Activated CD8-positive, alpha-beta memory T cell treated with anti-CD3 and anti-CD28 coated beads, Interleukin-2, amount 50 U/mL, for 48 hours (primary cell): Measurements from ENCODE around the gene SMIM41.

ENCODE experiments used
- DNase-seq: peaks from one replicate; pipeline ENCODE4 v3.0.0-alpha.2; 2020

The SMIM41 gene

DNA sequence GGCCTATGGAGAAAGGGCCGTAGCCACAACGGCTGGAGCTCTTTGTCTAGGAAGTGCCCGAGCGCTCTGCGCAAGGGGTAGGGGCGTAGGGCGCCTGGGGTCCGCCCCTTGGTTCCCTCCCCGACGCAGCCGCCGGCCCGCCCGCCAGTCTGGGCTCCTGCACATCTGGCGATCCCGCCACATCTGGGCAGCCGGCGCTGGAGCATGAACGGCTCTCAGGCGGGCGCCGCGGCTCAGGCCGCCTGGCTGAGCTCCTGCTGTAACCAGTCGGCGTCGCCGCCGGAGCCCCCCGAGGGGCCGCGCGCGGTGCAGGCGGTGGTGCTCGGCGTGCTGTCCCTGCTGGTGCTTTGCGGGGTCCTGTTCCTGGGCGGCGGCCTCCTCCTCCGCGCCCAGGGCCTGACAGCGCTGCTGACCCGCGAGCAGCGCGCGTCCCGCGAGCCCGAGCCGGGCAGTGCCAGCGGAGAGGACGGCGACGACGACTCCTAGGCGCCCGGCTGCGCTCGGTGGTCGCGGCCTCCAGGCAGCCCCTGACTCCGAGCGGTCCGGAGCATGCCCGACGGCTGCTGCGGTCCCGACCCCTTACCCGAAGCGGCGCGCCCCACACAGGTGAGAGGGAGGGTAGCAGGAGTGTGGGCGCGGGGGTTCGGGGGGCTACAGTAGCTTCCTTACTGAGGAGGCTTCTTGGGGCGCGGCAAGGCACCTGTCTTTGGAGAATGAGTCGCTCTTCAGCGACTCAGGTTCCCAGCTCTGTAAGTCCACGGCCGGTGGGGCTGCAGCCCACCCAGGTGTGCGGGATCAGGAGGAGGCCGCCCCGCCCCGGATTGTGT, at the start of gene SMIM41:
Gene SMIM41 (plus strand): TSS at position 129 of the 827 bp plus-strand sequence. CDS start 76 bp downstream, at position 205.
- DNase-seq: no peak

DNA sequence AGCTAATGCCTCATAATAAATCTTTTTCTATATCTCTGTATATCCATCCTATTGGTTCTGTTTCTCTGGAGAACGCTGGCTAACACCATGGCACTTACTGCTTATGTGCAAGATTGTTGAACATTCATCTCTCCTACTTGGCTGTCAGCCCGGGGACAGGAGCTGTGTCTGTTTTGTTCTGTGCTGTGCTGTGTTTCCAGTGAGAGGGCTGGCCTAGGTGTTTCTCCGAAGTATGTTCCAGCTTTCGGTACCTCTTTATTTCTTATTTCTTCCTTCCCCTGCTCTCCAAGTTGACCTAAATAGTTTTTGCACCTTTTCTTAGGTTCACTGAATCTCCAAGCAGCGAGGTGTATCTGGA, 47.1 kb upstream of the SMIM41 start:
- no peak for DNase-seq

DNA sequence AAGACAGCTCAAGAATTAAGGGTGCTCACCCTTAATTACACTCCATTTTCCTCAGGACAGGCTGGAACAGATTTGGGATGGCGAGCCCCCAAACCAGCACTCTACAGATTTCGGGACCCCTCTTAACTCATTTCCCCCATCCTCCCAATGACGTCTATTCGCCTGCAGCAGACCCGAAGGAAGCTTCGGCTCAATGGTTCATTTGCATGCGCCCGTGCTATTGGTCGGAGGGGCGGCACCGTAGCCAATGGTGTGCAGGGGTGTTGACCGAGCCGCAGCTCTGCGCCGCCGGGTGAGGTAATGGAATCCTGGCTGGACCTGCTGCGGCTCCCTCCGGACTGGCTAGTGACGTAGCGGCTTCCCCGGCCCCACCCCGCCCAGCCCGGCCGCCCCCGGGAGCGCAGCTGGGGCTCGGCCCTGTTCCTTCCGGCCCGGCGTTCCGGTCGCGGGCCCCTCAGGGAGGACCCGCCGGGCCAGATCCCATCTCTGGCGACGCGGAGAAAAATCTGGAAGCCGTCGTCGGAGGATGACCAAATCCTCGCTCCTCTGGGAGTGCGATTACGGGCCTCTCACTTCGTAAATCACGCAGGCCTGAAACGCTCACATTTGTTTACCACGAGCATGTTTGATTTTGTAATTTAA, 46.6 kb upstream of the SMIM41 start:
- peak; percentile 94 for DNase-seq

GRCh38 chr12:52033446-52034140, 45.9 kb upstream of the SMIM41 start:
- DNase-seq: peak; percentile 60

GRCh38 chr12:52035190-52035589, 44.3 kb upstream of the SMIM41 start:
- DNase-seq: no peak

- no peak for DNase-seq
Measured at GRCh38 chr12:52035926-52036325, 43.6 kb upstream of the SMIM41 start.

DNA sequence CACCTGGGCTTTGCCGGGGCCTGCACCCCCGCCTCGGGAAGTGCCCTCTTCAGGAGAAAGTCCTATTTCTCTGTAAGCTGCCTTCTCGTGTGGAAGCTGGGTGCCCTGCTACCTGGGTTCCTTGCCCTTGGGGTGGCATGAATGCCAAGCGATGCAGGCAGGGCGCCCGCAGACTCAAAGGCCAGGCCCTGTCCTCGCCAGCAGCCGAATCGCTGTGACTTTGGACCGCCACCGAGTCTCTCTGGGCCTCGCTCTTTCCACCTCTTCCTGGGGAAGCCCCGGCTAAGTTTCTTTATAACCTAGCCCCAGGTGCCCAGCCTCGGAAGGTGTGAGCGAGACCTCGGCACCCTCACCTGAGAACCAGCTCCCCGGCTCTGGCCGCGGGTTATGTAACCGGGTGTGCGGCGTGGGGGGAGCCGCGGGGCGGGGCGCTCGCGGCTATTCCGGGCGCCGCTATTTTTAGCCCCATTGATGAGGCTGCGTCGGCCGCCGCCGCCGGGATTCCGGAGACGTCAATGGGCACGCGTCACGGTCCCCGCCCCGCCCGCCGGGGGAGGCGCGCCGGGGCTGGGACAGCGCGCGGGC, 42.8 kb upstream of the SMIM41 start:
- peak; percentile 89 for DNase-seq

DNA sequence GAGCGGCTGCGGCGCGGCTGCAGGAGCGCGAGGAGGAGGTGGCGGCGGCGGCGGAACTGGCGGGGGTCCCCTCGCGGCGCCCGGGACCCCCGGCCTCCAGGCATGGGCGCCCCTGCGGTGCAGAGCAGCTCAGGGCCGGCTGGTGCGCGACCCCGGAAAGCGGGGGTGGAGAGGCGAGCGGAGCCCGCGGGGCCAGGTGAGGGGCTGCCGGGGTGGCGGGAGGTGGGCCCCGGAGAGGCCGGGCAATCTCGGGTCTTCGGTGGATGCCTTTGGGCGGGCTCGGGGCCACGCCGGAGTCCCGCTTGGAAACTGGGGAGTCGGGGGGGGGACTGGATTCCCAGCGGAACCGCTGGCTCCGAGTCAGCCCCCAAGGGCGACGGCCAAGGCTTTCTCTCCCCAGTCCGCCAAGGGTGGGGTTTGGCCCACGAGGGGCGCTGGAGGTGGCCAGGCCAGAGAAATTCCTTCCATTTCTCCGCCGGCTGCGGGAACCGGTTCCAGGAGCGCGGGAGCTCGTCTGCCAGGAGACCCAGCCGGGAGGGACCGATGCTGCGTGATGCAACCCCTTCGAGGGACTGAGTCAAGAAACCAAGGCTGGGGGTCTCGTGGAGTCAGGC, 42.1 kb upstream of the SMIM41 start:
- peak; percentile 62 for DNase-seq

- DNase-seq: no peak
Measured at GRCh38 chr12:52038447-52038846, 41.1 kb upstream of the SMIM41 start.

DNA sequence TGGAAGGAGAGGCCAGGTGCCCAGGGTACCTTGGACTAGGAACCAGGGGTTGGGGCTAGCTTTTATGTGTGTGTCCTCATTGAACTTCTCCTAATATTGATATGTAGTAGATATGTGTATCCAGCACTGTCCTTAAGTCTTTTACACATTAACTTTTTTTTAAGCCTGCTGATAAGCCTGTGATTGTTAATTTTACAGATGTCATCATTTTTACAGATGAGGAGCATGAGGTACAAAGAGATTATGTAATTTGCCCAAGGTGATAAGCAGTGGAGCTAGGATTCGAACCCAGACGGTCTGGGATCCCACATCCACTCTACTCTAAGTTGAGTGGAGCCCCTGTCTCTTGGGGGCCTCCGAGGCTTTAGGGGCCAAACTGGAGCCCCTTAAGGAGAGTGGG, 38.5 kb upstream of the SMIM41 start:
- DNase-seq: no peak

GRCh38 chr12:52041695-52042123, 37.8 kb upstream of the SMIM41 start:
- DNase-seq: peak; percentile 62

DNA sequence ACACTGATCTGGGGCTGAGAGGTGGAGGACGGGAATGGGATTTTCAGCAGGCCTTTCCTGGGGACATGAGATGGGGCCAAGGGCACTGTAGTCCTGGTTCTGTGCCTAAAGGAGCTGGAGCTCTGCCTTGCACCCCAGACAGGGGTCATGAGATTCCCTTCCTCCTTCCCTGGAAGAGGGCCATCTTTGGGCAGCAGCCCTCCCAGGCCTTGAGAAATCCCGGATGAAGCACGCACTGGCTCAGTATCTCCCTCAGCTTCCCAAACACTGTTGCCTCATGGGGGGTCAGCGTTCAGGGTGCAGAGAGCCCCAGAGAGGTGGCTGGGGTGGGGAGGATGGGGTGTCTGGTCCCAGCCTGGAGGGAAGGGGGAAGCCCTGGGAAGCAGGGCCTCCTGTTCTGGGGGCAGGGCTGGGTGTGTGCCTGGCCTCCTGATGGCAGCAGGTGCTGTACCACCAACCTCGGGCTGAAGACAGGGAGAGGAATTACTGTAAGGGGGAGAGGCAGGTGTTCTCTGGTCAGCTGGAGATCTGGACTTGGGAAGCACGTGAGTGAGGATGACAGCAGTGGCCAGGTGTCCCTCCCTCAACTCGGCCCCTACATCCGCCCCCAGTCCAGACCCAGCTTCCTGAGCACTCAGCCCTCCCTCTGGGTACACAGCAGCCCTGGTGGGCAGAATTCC, 36.7 kb upstream of the SMIM41 start:
- no peak for DNase-seq

DNA sequence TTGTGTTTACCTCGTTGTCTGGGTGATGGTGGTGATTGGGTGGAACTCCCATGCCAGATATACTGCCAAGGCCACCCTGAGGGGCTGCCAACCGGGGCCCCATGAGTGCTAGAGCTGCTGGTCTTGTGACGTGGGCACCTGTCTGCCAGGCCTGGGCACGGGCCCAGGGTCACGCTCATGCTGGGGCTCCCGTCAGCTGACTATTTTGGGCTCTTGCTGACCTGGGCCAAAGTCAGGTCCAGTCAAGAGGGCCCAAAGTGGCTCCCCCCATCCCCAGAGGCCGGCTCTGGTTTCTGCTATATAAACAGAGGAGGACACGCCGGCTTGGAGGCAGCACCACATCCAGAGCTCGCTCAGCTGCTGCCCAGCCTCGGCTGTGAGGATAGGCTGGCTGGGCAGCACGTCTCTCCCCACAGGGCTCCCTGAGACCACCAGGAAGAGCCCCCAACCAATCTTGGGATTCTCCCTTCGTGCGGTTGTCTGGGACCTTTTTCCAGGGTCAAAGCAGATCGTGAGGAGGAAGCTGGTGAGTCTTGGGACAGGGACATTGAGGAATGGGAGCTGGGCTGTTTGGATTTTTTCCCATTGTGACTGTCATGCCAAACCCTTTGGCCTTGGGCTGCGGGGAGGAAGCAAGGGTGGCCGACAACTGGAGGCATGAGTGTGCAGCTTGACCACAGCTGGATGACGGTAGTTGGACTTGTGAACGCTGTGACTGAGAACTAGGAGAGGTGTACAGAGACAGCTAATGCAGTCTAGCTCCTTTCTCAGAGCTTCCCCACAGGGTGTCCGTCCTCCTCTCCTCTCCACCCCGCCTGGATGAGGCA, 35.9 kb upstream of the SMIM41 start:
- no peak for DNase-seq

DNA sequence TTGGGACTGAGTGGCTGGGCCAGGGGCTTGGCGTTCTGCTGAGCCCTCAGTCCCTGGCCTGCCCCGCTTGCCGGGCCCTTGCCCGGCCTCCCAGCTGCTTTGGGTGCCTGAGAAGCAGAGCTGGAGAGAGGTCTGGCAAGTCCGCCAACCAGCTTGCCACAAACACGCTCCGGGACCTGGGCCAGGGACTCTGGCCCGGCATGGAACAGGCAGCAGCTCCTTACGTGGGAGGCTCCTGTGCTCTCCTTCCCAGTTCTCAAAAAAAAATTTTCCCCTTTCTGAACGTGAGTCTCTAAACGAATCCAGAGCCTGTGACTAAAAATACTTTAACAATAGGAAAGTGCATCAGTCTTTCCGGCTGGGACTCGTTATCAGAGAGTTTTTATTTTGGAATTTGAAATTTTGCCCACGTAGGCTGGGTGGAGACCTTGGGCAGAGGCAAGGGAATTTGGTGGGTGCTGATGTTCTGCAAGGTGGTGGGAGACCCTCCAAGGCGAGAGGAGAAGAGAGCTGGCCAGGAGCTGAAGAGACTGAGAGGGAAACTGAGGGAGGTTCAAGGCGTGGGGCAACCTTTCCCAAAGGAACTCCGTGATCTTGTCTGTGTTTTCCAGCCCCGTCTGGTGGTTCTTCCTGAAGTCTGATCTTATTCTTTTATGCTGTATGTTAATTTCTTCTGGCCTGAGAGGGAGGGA, 35.1 kb upstream of the SMIM41 start:
- no peak for DNase-seq

DNA sequence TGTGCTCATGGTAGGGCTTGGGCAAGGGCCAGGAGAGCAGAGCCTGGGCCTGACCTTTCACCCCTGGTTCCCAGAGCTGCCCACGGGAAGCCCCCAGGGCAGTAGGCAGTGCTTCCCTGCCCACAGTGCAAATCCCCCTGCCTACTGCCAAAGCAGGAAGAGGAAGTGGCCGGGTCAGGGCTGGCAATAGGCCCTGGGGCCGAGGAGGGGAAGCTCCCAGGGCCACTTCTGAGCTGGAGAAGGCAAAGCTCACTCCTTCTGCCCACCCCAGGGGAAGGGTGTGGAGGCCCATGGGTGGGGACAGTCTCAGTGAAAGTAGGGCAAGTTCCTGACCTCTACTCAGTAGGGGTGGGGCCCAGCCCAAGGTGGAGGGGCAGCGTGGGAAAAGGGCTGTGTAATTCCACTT, 33.7 kb upstream of the SMIM41 start:
- no peak for DNase-seq

DNA sequence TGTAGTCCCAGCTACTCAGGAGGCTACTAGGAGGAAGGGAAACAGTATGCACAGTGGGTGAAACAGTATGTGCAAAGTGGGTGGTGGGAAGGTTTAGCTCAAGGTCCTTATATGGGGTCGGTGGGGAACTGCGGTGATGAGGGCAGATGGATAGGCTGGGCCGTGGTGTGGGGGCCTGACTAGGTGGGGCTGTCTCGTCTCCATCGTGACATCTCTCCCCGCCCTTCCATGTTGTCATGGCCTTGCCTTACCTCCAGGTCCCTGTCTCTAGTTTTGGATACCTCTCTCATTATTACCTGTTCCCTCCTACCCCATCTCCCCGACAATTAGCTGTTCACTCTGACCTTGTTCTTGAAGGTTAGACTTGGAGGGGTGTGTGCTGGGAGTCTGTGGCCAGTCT, 32.6 kb upstream of the SMIM41 start:
- no peak for DNase-seq

- DNase-seq: no peak
Measured at GRCh38 chr12:52049286-52049685, 30.2 kb upstream of the SMIM41 start.

DNA sequence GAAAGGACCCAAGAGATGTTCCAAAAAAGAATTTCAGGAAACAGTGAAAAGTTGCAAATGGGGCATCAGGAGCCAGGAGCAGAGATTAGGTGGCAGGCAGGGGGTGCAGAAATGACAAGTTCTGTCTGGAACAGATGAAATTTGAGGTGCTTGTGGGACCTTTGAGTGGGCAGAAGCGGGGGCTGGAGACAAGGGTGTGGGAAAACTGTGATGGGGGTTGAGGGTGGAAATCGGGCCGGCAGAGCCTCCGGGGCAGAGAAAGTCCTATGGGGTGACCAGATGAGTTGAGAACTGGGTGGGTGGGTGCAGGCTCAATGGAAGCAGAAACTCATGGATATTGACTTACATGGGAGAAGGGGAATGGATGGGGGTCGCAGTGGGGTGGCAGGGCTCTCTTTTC, 29.8 kb upstream of the SMIM41 start:
- DNase-seq: no peak

GRCh38 chr12:52050116-52050757, 29.3 kb upstream of the SMIM41 start:
- DNase-seq: no peak
